Endothelial cell of umbilical vein (primary cell): ENCODE results near the gene TAGLN. TPM values are rescaled to one million over a fixed set of nuclear protein-coding genes. Genes with fewer than 3 reads are reported as not detected.

Source experiments
- BruUV-seq: library from RNA; stranded (reverse); fragments of 400-500 nt; replicated peaks from 2 replicates; lab custom pipeline; 2021; lab: Mats Ljungman, UMichigan
- CTCF ChIA-PET: fragments of 300-600, 350-600 bp; sonication (Branson Sonifier 250); formaldehyde crosslinking; loops from one replicate; lab custom pipeline; 2021; ENCODE audit warnings: antibody characterized with exemption, inconsistent platforms; lab: Charles Lee
- POLR2A ChIA-PET: fragments of 300-600, 350-600 bp; sonication (Branson Sonifier 250); formaldehyde crosslinking; loops from one replicate; lab custom pipeline; 2021; ENCODE audit warnings: antibody characterized with exemption, inconsistent platforms; lab: Charles Lee
- DNase-seq: peaks from one replicate; pipeline ENCODE4 v3.0.0-alpha.2; 2011; ENCODE audit warnings: low read depth, low spot score
- FAIRE-seq: peaks from 2 replicates; lab custom pipeline; 2011; peaks lifted over from hg19 to GRCh38; lab: Jason Lieb, UNC
- H2AFZ ChIP-seq: 2 replicates; pipeline ENCODE4 v1.6.0; 2012; ENCODE audit warnings: low read depth, low read length, control low read depth, inconsistent platforms
- H3K27ac ChIP-seq: 2 replicates; pipeline ENCODE4 v1.5.1; 2011; ENCODE audit warnings: low read depth, mild to moderate bottlenecking, control low read depth, low read length, moderate library complexity; ENCODE audit not compliant: insufficient read depth
- H3K27me3 ChIP-seq, 2 experiments: 2 replicates each; pipeline versions ENCODE4 v1.6.0 to v1.6.1; 2011; ENCODE audit warnings: low read length in 2 of 2, mixed read lengths in 1 of 2; ENCODE audit not compliant: control insufficient read depth in 2 of 2, insufficient read depth in 2 of 2
- H3K36me3 ChIP-seq, 2 experiments: 2 replicates in 1 of 2; 3 replicates in 1 of 2; pipeline ENCODE4 v1.5.1; 2011; ENCODE audit warnings: low read length in 2 of 2, mild to moderate bottlenecking in 1 of 2, moderate library complexity in 1 of 2; ENCODE audit not compliant: control insufficient read depth in 2 of 2, insufficient read depth in 2 of 2; ENCODE audit errors: extremely low read depth in 1 of 2
- H3K4me1 ChIP-seq: 3 replicates; pipeline ENCODE4 v1.5.1; 2011; ENCODE audit warnings: mild to moderate bottlenecking, low read length; ENCODE audit not compliant: control insufficient read depth, insufficient read depth; ENCODE audit errors: extremely low read depth
- H3K4me2 ChIP-seq: 2 replicates; pipeline ENCODE4 v1.6.1; 2011; ENCODE audit warnings: low read length, control low read depth, mixed read lengths; ENCODE audit not compliant: insufficient read depth
- H3K4me3 ChIP-seq, 3 experiments: fragments of 200-600 bp in 1 of 3; sonication (generic), shearing (Covaris generic) in 1 of 3; replicated peaks in 1 of 3; 2 replicates each; pipeline ENCODE4 v1.5.1; 2011 to 2016; ENCODE audit warnings: control low read depth in 3 of 3, low read length in 3 of 3, mild to moderate bottlenecking in 2 of 3, inconsistent platforms in 1 of 3, low read depth in 1 of 3, moderate library complexity in 1 of 3; ENCODE audit not compliant: insufficient read depth in 1 of 3
- H3K79me2 ChIP-seq: 2 replicates; pipeline ENCODE4 v1.6.0; 2012; ENCODE audit warnings: low read length, inconsistent platforms; ENCODE audit not compliant: control insufficient read depth, insufficient read depth
- H3K9ac ChIP-seq: replicated peaks from 2 replicates; pipeline ENCODE3; 2011; ENCODE audit warnings: low read length, control low read depth; ENCODE audit not compliant: insufficient read depth; ENCODE audit errors: extremely low read depth
- H3K9me1 ChIP-seq: replicated peaks from 3 replicates; pipeline ENCODE4 v1.6.0; 2011; ENCODE audit warnings: mild to moderate bottlenecking, low read length; ENCODE audit not compliant: control insufficient read depth, insufficient read depth; ENCODE audit errors: extremely low read depth
- H3K9me3 ChIP-seq: replicated peaks from 2 replicates; pipeline ENCODE4 v1.5.1; 2012; ENCODE audit warnings: low read length, inconsistent platforms; ENCODE audit not compliant: control insufficient read depth, insufficient read depth
- H4K20me1 ChIP-seq: replicated peaks from 2 replicates; pipeline ENCODE3; 2011; ENCODE audit warnings: mild to moderate bottlenecking, low read length; ENCODE audit not compliant: control insufficient read depth, insufficient read depth; ENCODE audit errors: extremely low read depth
- CTCF ChIP-seq, 2 donors: IDR thresholded peaks; 1 replicate in 1 of 2; 2 replicates in 1 of 2; pipeline ENCODE4 v1.5.1; 2011; ENCODE audit warnings: low read length in 2 of 2, mild to moderate bottlenecking in 2 of 2, moderate library complexity in 2 of 2, control low read depth in 1 of 2, inconsistent platforms in 1 of 2, low read depth in 1 of 2; ENCODE audit not compliant: insufficient read depth in 1 of 2; ENCODE audit errors: extremely low read depth in 1 of 2
- EZH2 ChIP-seq: IDR thresholded peaks from 2 replicates; pipeline ENCODE4 v1.6.1; 2012; ENCODE audit warnings: borderline replicate concordance, low read depth, mild to moderate bottlenecking, moderate library complexity, low read length, inconsistent platforms; ENCODE audit not compliant: severe bottlenecking
- FOS ChIP-seq: IDR thresholded peaks from 2 replicates; pipeline ENCODE4 v1.6.1; 2011; ENCODE audit warnings: mild to moderate bottlenecking, low read length, moderate library complexity, borderline replicate concordance; ENCODE audit not compliant: insufficient read depth
- GATA2 ChIP-seq: IDR thresholded peaks from 2 replicates; pipeline ENCODE4 v1.7.0; 2011; ENCODE audit warnings: low read depth, mild to moderate bottlenecking, moderate library complexity, mixed read lengths, low read length; ENCODE audit not compliant: insufficient read length, insufficient read depth
- JUN ChIP-seq: IDR thresholded peaks from 2 replicates; pipeline ENCODE4 v1.6.1; 2011; ENCODE audit warnings: borderline replicate concordance, low read depth; ENCODE audit not compliant: insufficient read length, insufficient read depth
- MAX ChIP-seq: IDR thresholded peaks from 2 replicates; pipeline ENCODE4 v1.6.1; 2011; ENCODE audit not compliant: insufficient read depth, insufficient read length
- MYC ChIP-seq: IDR thresholded peaks from one replicate; pipeline ENCODE4 v1.6.1; 2011; ENCODE audit warnings: mild to moderate bottlenecking, low read depth, low read length
- POLR2A ChIP-seq: IDR thresholded peaks from 2 replicates; pipeline ENCODE4 v1.6.1; 2012; ENCODE audit warnings: low read depth, mild to moderate bottlenecking, control low read depth, low read length
- POLR2AphosphoS5 ChIP-seq: IDR thresholded peaks from 2 replicates; pipeline ENCODE4 v1.6.1; 2012; ENCODE audit warnings: low read depth, mild to moderate bottlenecking, control low read depth, low read length, moderate library complexity; ENCODE audit not compliant: insufficient read depth
- dilution Hi-C: fragments of 300-500 bp; cut with MboI; formaldehyde crosslinking; loops from one replicate; pipeline ENCODE4 v1.15.0; 2019; ENCODE audit warnings: low sequenced_read_pairs; ENCODE audit not compliant: extremely low pct_ligation_motif_present
- intact Hi-C: fragments of 100-400 bp; cut with micrococcal nuclease; formaldehyde crosslinking; loops from one replicate; pipeline ENCODE4 v1.10.0; 2022
- polyA plus RNA-seq, 4 experiments: library from polyadenylated mRNA; depleted of rRNA in 3 of 4; stranded (reverse) in 3 of 4; unstranded in 1 of 4; fragments of >200 nt; gene quantifications; 2 replicates each; pipeline versions ENCODE4 v1.2.1 to v1.2.3, GENCODE V29; 2011 to 2012; ENCODE audit warnings: missing spikeins in 1 of 4
- total RNA-seq: library from RNA; stranded (reverse); gene quantifications from 2 replicates; pipeline ENCODE4 v1.2.3, GENCODE V29; 2021

TAGLN gene
- total and polyA plus RNA-seq, 2 donors (not counting 3 experiments of a cell fraction or from before 2014, with no cell fraction given), result 20.8 to 113 TPM

- POLR2A ChIA-PET, result no interaction called here
Measured at GRCh38 chr11:117187428-117187798, 11.8 kb upstream of the TAGLN start.

More at GRCh38 chr11:117187428-117187798, 11.8 kb upstream of the TAGLN start:
- FAIRE-seq, result no peak
- Histone ChIP-seq H3K4me3 (no peak overlapping the region), H3K27ac (no peak overlapping the region), H3K79me2 (no peaks in the 10 kb centered on the region), H3K27me3 (no peaks in the 10 kb centered on the region), H2AFZ (no peak overlapping the region), H3K36me3 (peaks cover 0 to 32% of the 10 kb centered on the region in 2 experiments), H3K9me3 (no peaks in the 10 kb centered on the region), H4K20me1 (no peaks in the 10 kb centered on the region), H3K9me1 (no peaks in the 10 kb centered on the region), H3K9ac (no peak overlapping the region), H3K4me1 (no peaks in the 10 kb centered on the region), H3K4me2 (no peak overlapping the region)
- CTCF ChIA-PET, result no interaction called here
- TF ChIP-seq POLR2AphosphoS5, result no peak
- no peak for TF ChIP-seq JUN
- TF ChIP-seq MYC, result no peak
- TF ChIP-seq GATA2, result no peak
- no peak for TF ChIP-seq FOS
- no peak for TF ChIP-seq MAX
- TF ChIP-seq POLR2A, result no peak
- no peak for TF ChIP-seq EZH2
- TF ChIP-seq CTCF (IDR thresholded peaks at IDR 0.05; ENCODE audit: extremely low read depth in 1 of 2, insufficient read depth in 1 of 2, low read depth in 1 of 2, low read length in 2 of 2), result no peak
- intact Hi-C loops (no loop called here), dilution Hi-C loops (no loop called here)
- DNase-seq, result no peak
- BruUV-seq, result no TSS peak
